ENCODE results near the gene DQX1. TPM values are rescaled to one million over a fixed set of nuclear protein-coding genes. Genes with fewer than 3 reads are reported as not detected.

DQX1 gene
- total and polyA plus RNA-seq, 2 of the 8 experiments (the other 6 are each of a cell fraction or from before 2014, with no cell fraction given) = 0.76 to 1.1 TPM

- TF ChIP-seq JUN (IDR thresholded peaks at IDR 0.05; ENCODE audit: low read depth, low read length) (no peak), RXRA (IDR thresholded peaks at IDR 0.05; ENCODE audit: insufficient read depth, low read depth, low read length) (no peak), CHD1 (IDR thresholded peaks at IDR 0.05; ENCODE audit: low read depth, low read length) (no peak), NRF1 (IDR thresholded peaks at IDR 0.05; ENCODE audit: low read depth, low read length) (no peak), CBX5 (IDR thresholded peaks at IDR 0.05; ENCODE audit: low read depth, low read length) (no peak)
- TF ChIP-seq, protein P1, sequence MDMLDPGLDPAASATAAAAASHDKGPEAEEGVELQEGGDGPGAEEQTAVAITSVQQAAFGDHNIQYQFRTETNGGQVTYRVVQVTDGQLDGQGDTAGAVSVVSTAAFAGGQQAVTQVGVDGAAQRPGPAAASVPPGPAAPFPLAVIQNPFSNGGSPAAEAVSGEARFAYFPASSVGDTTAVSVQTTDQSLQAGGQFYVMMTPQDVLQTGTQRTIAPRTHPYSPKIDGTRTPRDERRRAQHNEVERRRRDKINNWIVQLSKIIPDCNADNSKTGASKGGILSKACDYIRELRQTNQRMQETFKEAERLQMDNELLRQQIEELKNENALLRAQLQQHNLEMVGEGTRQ (IDR thresholded peaks at IDR 0.05; ENCODE audit: low read length) = no peak
These were observed 23.1 kb downstream of the DQX1 start (continued) for GRCh38 chr2:74502720-74503505.
